Measurements from ENCODE around the gene NDRG4. TPM values are rescaled to one million over a fixed set of nuclear protein-coding genes. Genes with fewer than 3 reads are reported as not detected.

The NDRG4 gene
- polyA plus RNA-seq, 1 of the 3 experiments (the other 2 are of a cell fraction) = 52.0 TPM

- Histone ChIP-seq H3K4me1 (ENCODE audit: control insufficient read depth in 1 of 2, insufficient read depth in 2 of 2, low read depth in 1 of 2, low read length in 1 of 2) (peaks cover 0 to 10% of the 10 kb centered on the region in 2 experiments; a peak in 1 of 4 replicates), H3K9ac (no peak overlapping the region), H3K4me2 (no peak overlapping the region), H3F3A (replicated peaks; ENCODE audit: insufficient read depth) (peaks cover 22% of the 10 kb centered on the region), H3K9me3 (no peaks in the 10 kb centered on the region), H3K4me3 (ENCODE audit: low read depth in 2 of 2, low read length in 1 of 2) (no peak overlapping the region), H3K27ac (ENCODE audit: low read depth in 2 of 2, low read length in 1 of 2) (no peak overlapping the region; a peak in 1 of 4 replicates), H3K79me2 (ENCODE audit: insufficient read depth) (no peaks in the 10 kb centered on the region), H3K27me3 (ENCODE audit: insufficient read depth) (no peaks in the 10 kb centered on the region), H2AFZ (ENCODE audit: low read depth) (no peak overlapping the region), H4K20me1 (ENCODE audit: insufficient read depth) (0 out of 2 replicates have a peak, but pooled peaks cover 3% of the 10 kb centered on the region), H3K36me3 (replicated peaks in 1 of 2; ENCODE audit: control insufficient read depth in 1 of 2, insufficient read depth in 2 of 2, low read length in 1 of 2) (peaks cover 22 to 30% of the 10 kb centered on the region in 2 experiments), H3K9me2 (no peaks in the 10 kb centered on the region)
- WGBS (ENCODE audit: low lambda C conversion rate) = 77% methylated on average over 3 of the region's 3 CpGs
- no peak for DNase-seq
- no peak for TF ChIP-seq PBX3 (IDR thresholded peaks at IDR 0.05)
- no peak for TF ChIP-seq YY1 (IDR thresholded peaks at IDR 0.05; ENCODE audit: low read depth)
- no peak for TF ChIP-seq RFX5 (IDR thresholded peaks at IDR 0.05; ENCODE audit: low read length)
- no peak for TF ChIP-seq RCOR1 (IDR thresholded peaks at IDR 0.05; ENCODE audit: low read length)
- no peak for TF ChIP-seq GATA2 (CRISPR knock-in tag; IDR thresholded peaks at IDR 0.05)
- no peak for TF ChIP-seq FOSL2 (IDR thresholded peaks at IDR 0.05; ENCODE audit: borderline replicate concordance, low read depth)
- ChIA-PET POLR2A (interaction anchor here (1.0 kb wide), 1 partner anchor 14 kb away, joined by 4 read pairs; the partner anchor contains the start of gene NDRG4), CTCF (interaction anchor here (1.1 to 2.9 kb wide), 5 partner anchors 19 to 242 kb away, joined by 3 to 16 read pairs (median 11); no protein-coding TSS in a partner anchor)
Measured at GRCh38 chr16:58513874-58514273, 13.9 kb downstream of the NDRG4 start.

DNA sequence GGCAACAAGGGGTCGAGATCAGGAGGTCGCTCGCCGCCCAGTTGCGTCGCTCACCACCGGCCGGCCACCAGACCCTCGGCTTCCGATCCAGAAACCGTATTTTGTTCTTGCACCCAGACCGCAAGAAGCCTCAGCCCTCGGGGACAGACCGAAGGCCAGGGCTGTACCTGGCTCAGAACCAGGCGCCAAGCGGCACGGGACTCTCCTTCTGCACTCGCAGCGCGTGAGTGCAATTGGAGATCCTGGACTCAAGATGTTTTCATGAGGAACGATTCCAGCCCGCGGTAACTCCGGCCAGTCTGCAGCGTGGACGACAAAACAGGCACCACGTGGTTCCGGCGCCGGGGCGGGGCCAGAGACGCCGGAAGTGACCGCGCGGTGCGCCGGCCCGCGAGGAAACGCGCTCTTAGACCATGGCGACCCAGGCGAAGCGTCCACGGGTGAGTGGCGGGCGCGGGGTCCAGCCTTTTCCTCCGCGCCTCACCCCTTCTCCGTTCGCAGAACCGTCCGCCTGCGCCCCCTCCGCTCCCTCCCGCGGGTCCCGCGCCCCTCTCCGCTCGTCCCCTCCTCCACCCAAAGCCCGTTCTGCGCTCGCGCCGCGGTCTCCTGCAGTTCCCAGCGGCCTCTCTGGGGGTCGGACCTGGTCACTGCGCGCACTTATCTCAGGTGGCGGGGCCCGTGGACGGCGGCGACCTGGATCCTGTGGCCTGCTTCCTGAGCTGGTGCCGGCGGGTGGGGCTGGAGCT, 15.4 kb downstream of the NDRG4 start, which contains the start of gene SETD6:
TSS of gene SETD6 (plus strand) at position 393 of the 746 bp plus-strand sequence. CDS start at position 414, 21 bp downstream.
- WGBS (ENCODE audit: low lambda C conversion rate) = 17% methylated on average over 13 of the region's 80 CpGs
- CTCF ChIA-PET = interaction anchor here (0.7 to 10.3 kb wide), 9 partner anchors 14 to 241 kb away, joined by 3 to 62 read pairs (median 4); no protein-coding TSS in a partner anchor
- TF ChIP-seq TAF1 (IDR thresholded peaks at IDR 0.05; ENCODE audit: borderline replicate concordance, low read depth, low read length) (peak; percentile 20; the same call in 1 of the 2 replicates), GATA2 (CRISPR knock-in tag; IDR thresholded peaks at IDR 0.05) (no peak), NFIC (IDR thresholded peaks at IDR 0.05; ENCODE audit: borderline replicate concordance) (no peak), YY1 (IDR thresholded peaks at IDR 0.05; ENCODE audit: low read depth) (peak; percentile 79), RFX5 (IDR thresholded peaks at IDR 0.05; ENCODE audit: low read length) (no peak), TEAD4 (IDR thresholded peaks at IDR 0.05; ENCODE audit: borderline replicate concordance, insufficient read depth) (no peak), SIN3A (IDR thresholded peaks at IDR 0.05; ENCODE audit: borderline replicate concordance, low read depth, low read length) (peak; percentile 78; the same call in 1 of the 2 replicates), TCF12 (IDR thresholded peaks at IDR 0.05) (no peak), FOSL2 (IDR thresholded peaks at IDR 0.05; ENCODE audit: borderline replicate concordance, low read depth) (no peak), ELF1 (IDR thresholded peaks at IDR 0.05) (peak; percentile 59; the same call in 1 of the 2 replicates), RXRA (IDR thresholded peaks at IDR 0.05; ENCODE audit: borderline replicate concordance, low read depth) (no peak), SMC3 (IDR thresholded peaks at IDR 0.05; ENCODE audit: low read depth, low read length) (no peak), GABPA (IDR thresholded peaks at IDR 0.05; ENCODE audit: low read depth) (peak; percentile 85), FOXJ3 (CRISPR knock-in tag; IDR thresholded peaks at IDR 0.05) (0 out of 2 replicates have a peak, but pooled peaks have one; percentile 30), POLR2AphosphoS5 (IDR thresholded peaks at IDR 0.05; ENCODE audit: low read depth, low read length) (peak; percentile 88), USF2 (IDR thresholded peaks at IDR 0.05; ENCODE audit: borderline replicate concordance, low read depth, low read length) (peak; percentile 71), RCOR1 (IDR thresholded peaks at IDR 0.05; ENCODE audit: low read length) (no peak), NRF1 (IDR thresholded peaks at IDR 0.05; ENCODE audit: low read depth, low read length) (no peak)
- TF ChIP-seq, protein P1, sequence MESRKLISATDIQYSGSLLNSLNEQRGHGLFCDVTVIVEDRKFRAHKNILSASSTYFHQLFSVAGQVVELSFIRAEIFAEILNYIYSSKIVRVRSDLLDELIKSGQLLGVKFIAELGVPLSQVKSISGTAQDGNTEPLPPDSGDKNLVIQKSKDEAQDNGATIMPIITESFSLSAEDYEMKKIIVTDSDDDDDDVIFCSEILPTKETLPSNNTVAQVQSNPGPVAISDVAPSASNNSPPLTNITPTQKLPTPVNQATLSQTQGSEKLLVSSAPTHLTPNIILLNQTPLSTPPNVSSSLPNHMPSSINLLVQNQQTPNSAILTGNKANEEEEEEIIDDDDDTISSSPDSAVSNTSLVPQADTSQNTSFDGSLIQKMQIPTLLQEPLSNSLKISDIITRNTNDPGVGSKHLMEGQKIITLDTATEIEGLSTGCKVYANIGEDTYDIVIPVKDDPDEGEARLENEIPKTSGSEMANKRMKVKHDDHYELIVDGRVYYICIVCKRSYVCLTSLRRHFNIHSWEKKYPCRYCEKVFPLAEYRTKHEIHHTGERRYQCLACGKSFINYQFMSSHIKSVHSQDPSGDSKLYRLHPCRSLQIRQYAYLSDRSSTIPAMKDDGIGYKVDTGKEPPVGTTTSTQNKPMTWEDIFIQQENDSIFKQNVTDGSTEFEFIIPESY (IDR thresholded peaks at IDR 0.05; ENCODE audit: borderline replicate concordance, low read depth) = no peak
- TF ChIP-seq, protein P2, sequence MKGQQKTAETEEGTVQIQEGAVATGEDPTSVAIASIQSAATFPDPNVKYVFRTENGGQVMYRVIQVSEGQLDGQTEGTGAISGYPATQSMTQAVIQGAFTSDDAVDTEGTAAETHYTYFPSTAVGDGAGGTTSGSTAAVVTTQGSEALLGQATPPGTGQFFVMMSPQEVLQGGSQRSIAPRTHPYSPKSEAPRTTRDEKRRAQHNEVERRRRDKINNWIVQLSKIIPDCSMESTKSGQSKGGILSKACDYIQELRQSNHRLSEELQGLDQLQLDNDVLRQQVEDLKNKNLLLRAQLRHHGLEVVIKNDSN (IDR thresholded peaks at IDR 0.05; ENCODE audit: borderline replicate concordance, low read depth) = peak; percentile 93

More for the DNA sequence above, 15.4 kb downstream of the NDRG4 start, which contains the start of gene SETD6:
- peak within 1 kb of the TSS; percentile 65 to 82 for H3K4me3 ChIP-seq (ENCODE audit: low read depth in 2 of 2, low read length in 1 of 2)
- H3K79me2 ChIP-seq (ENCODE audit: insufficient read depth) = no peaks in the 10 kb centered on the region
- DNase-seq = peak; percentile 92
- peak within 1 kb of the TSS; percentile 90 for H3K4me2 ChIP-seq
- 0 out of 2 replicates have a peak, but pooled peaks cover 3% of the 10 kb centered on the region for H4K20me1 ChIP-seq (ENCODE audit: insufficient read depth)
- H3K9ac ChIP-seq = peak within 1 kb of the TSS; percentile 62
- no peaks in the 10 kb centered on the region for H3K9me3 ChIP-seq
- peaks cover 36 to 42% of the 10 kb centered on the region in 2 experiments for H3K36me3 ChIP-seq (replicated peaks in 1 of 2; ENCODE audit: control insufficient read depth in 1 of 2, insufficient read depth in 2 of 2, low read length in 1 of 2)
- peaks cover 0 to 10% of the 10 kb centered on the region in 2 experiments; a peak in 1 of 4 replicates for H3K4me1 ChIP-seq (ENCODE audit: control insufficient read depth in 1 of 2, insufficient read depth in 2 of 2, low read depth in 1 of 2, low read length in 1 of 2)
- no peaks in the 10 kb centered on the region for H3K9me2 ChIP-seq
- H3K27ac ChIP-seq (ENCODE audit: low read depth in 2 of 2, low read length in 1 of 2) = peak within 1 kb of the TSS; percentile 43 to 80; a peak in 3 of 4 replicates
- H3F3A ChIP-seq (replicated peaks; ENCODE audit: insufficient read depth) = peaks cover 27% of the 10 kb centered on the region
- POLR2A ChIA-PET = interaction anchor here (0.6 to 1.4 kb wide), 2 partner anchors 19 to 20 kb away, joined by 3 to 4 read pairs; no protein-coding TSS in a partner anchor
- H3K27me3 ChIP-seq (ENCODE audit: insufficient read depth) = no peaks in the 10 kb centered on the region
- H2AFZ ChIP-seq (ENCODE audit: low read depth) = 0 out of 2 replicates have a peak within 1 kb of the TSS, but pooled peaks have one; percentile 48

All from SK-N-SH (cell line).